Body of pancreas (tissue), 4 donors: ENCODE results near the gene GRID2. TPM values are rescaled to one million over a fixed set of nuclear protein-coding genes. Genes with fewer than 3 reads are reported as not detected.

ENCODE experiments used
- ATAC-seq: fragments of 150-250 bp; one replicate; pipeline ENCODE4 v1.9.1; 2016
- DNase-seq, 4 donors: peaks; one replicate each; pipeline ENCODE4 v3.0.0-alpha.2; 2019
- H3K27ac ChIP-seq, 4 donors: fragments of 200-600 bp; sonication (generic); 1 replicate in 3 of 4; 2 replicates in 1 of 4; pipeline versions ENCODE4 v1.5.1 to v1.6.1; 2016 to 2019; ENCODE audit warnings: mild to moderate bottlenecking in 1 of 4, mixed read lengths in 1 of 4, moderate library complexity in 1 of 4
- H3K27me3 ChIP-seq, 2 donors: fragments of 200-600 bp; sonication (generic); one replicate each; pipeline ENCODE4 v1.6.0; 2016; ENCODE audit warnings: mild to moderate bottlenecking in 1 of 2
- H3K36me3 ChIP-seq, 2 donors: fragments of 200-600 bp; sonication (generic); replicated peaks in 1 of 2; 2 replicates each; pipeline ENCODE4 v1.5.1; 2016; ENCODE audit warnings: low read depth in 2 of 2; ENCODE audit not compliant: insufficient read depth in 1 of 2
- H3K4me1 ChIP-seq: fragments of 200-600 bp; sonication (generic); one replicate; pipeline ENCODE4 v1.6.0; 2016
- H3K4me3 ChIP-seq, 2 donors: fragments of 200-600 bp; sonication (generic); 1 replicate in 1 of 2; 2 replicates in 1 of 2; pipeline ENCODE4 v1.5.1; 2016 to 2019
- H3K9me3 ChIP-seq, 3 donors: fragments of 200-600 bp; sonication (generic); 1 replicate in 2 of 3; 2 replicates in 1 of 3; pipeline ENCODE4 v1.5.1; 2016
- CTCF ChIP-seq, 7 experiments: fragments of 450-650 bp in 4 of 7; fragments of 200-600 bp in 3 of 7; sonication (generic) in 3 of 7; IDR thresholded peaks; one replicate each; pipeline ENCODE4 v1.5.1; 2016 to 2019; ENCODE audit warnings: antibody characterized with exemption in 7 of 7
- POLR2A ChIP-seq, 3 donors: fragments of 450-650 bp; IDR thresholded peaks; one replicate each; pipeline ENCODE4 v1.6.1; 2016; ENCODE audit warnings: antibody characterized with exemption in 3 of 3, mild to moderate bottlenecking in 2 of 3
- whole genome bisulfite sequencing, 2 donors: methylation state at CpG; one replicate each; pipeline ENCODE4 v1.1.5; 2017; 5-methylcytosine and 5-hydroxymethylcytosine counted together
- intact Hi-C: fragments of 100-400 bp; cut with DNase I; formaldehyde crosslinking; loops from one replicate; pipeline ENCODE4 v1.15.1; 2023
- total RNA-seq, 2 donors: library from RNA; depleted of rRNA; stranded (reverse); fragments of >200 nt; gene quantifications; one replicate each; pipeline ENCODE4 v1.1.0, GENCODE V29; 2016

The GRID2 gene
- total RNA-seq, 2 donors from 2014 or later = not detected

- TF ChIP-seq CTCF (IDR thresholded peaks at IDR 0.05) = no peak
- TF ChIP-seq POLR2A (IDR thresholded peaks at IDR 0.05) = no peak
- Histone ChIP-seq H3K4me3 (no peak overlapping the region), H3K27me3 (no peaks in the 10 kb centered on the region), H3K9me3 (no peaks in the 10 kb centered on the region), H3K4me1 (no peaks in the 10 kb centered on the region), H3K36me3 (no peaks in the 10 kb centered on the region), H3K27ac (no peak overlapping the region)
- DNase-seq (no peak), ATAC-seq (no peak)
- intact Hi-C loops = no loop called here
- WGBS, 2 donors = 54 to 58% methylated on average over 1 of the region's 1 CpG
Observed at GRCh38 chr4:93605163-93605562, 1301.4 kb downstream of the GRID2 start.

- no peaks in the 10 kb centered on the region for H3K9me3 ChIP-seq
- H3K4me1 ChIP-seq = no peaks in the 10 kb centered on the region
- H3K36me3 ChIP-seq = no peaks in the 10 kb centered on the region
- WGBS, 2 donors = 59 to 77% methylated on average over 4 of the region's 4 CpGs
- no peak overlapping the region for H3K27ac ChIP-seq
- TF ChIP-seq CTCF (IDR thresholded peaks at IDR 0.05) (no peak), POLR2A (IDR thresholded peaks at IDR 0.05) (no peak)
- intact Hi-C loops = no loop called here
- DNase-seq = no peak
- ATAC-seq = no peak
- no peak overlapping the region for H3K4me3 ChIP-seq
- H3K27me3 ChIP-seq = no peaks in the 10 kb centered on the region
Observed at GRCh38 chr4:93617606-93618005, 1313.8 kb downstream of the GRID2 start.

- Histone ChIP-seq H3K36me3 (no peaks in the 10 kb centered on the region), H3K9me3 (no peaks in the 10 kb centered on the region), H3K4me3 (no peak overlapping the region), H3K27ac (no peak overlapping the region), H3K4me1 (no peaks in the 10 kb centered on the region), H3K27me3 (no peaks in the 10 kb centered on the region)
- no peak for DNase-seq
- intact Hi-C loops = no loop called here
- no peak for ATAC-seq
- TF ChIP-seq CTCF (IDR thresholded peaks at IDR 0.05) (no peak), POLR2A (IDR thresholded peaks at IDR 0.05) (no peak)
Observed at GRCh38 chr4:93633721-93634120, 1330.0 kb downstream of the GRID2 start.

GRCh38 chr4:93635943-93636342, 1332.2 kb downstream of the GRID2 start:
- TF ChIP-seq CTCF (IDR thresholded peaks at IDR 0.05) (no peak), POLR2A (IDR thresholded peaks at IDR 0.05) (no peak)
- Histone ChIP-seq H3K36me3 (no peaks in the 10 kb centered on the region), H3K27ac (no peak overlapping the region), H3K4me1 (no peaks in the 10 kb centered on the region), H3K9me3 (no peaks in the 10 kb centered on the region), H3K27me3 (no peaks in the 10 kb centered on the region), H3K4me3 (no peak overlapping the region)
- intact Hi-C loops = no loop called here
- ATAC-seq (no peak), DNase-seq (no peak)

GRCh38 chr4:93645120-93645519, 1341.4 kb downstream of the GRID2 start:
- DNase-seq = no peak
- Histone ChIP-seq H3K4me1 (no peaks in the 10 kb centered on the region), H3K9me3 (no peaks in the 10 kb centered on the region), H3K36me3 (no peaks in the 10 kb centered on the region), H3K27ac (no peak overlapping the region), H3K27me3 (no peaks in the 10 kb centered on the region), H3K4me3 (no peak overlapping the region)
- TF ChIP-seq CTCF (IDR thresholded peaks at IDR 0.05) = no peak
- TF ChIP-seq POLR2A (IDR thresholded peaks at IDR 0.05) = no peak
- 56 to 65% methylated on average over 3 of the region's 3 CpGs for WGBS, 2 donors
- ATAC-seq = no peak
- intact Hi-C loops = no loop called here
